HCT116 (cell line): ENCODE results near the gene CENPB. TPM values are rescaled to one million over a fixed set of nuclear protein-coding genes. Genes with fewer than 3 reads are reported as not detected.
A peak's percentile ranks its signal among the peaks of the same experiment; 100 is the strongest.

Experiments
- ATAC-seq: fragments of 200-7000 bp; cut with Tn5 transposase; 2 replicates; pipeline ENCODE4 v1.9.1; 2020; ENCODE audit warnings: mild to moderate bottlenecking, moderate library complexity
- BruUV-seq: library from RNA; stranded (reverse); fragments of 400-500 nt; replicated peaks from 2 replicates; lab custom pipeline; 2021; lab: Mats Ljungman, UMichigan
- CTCF ChIA-PET: fragments of 300-600 bp; sonication (Branson Sonifier 250); formaldehyde crosslinking; loops from one replicate; lab custom pipeline; 2021; ENCODE audit warnings: antibody characterized with exemption; lab: Charles Lee
- POLR2A ChIA-PET: fragments of 300-600, 350-600 bp; sonication (Branson Sonifier 250); formaldehyde crosslinking; loops from one replicate; lab custom pipeline; 2021; ENCODE audit warnings: antibody characterized with exemption; lab: Charles Lee
- RAD21 ChIA-PET, 2 experiments: fragments of 300-600 bp; sonication (Branson Sonifier 250); formaldehyde crosslinking; loops; one replicate each; lab custom pipeline; 2023; ENCODE audit warnings: low total read pairs in 2 of 2; ENCODE audit not compliant: uncharacterized antibody in 2 of 2, unreplicated experiment in 2 of 2, low non-redundant PET in 1 of 2; lab: Charles Lee
- DNase-seq: peaks from one replicate; pipeline ENCODE4 v3.0.0-alpha.2; 2010; ENCODE audit warnings: low read depth, low spot score
- H2AFZ ChIP-seq: fragments of 200-600 bp; shearing (Covaris generic), sonication (generic); 2 replicates; pipeline ENCODE4 v1.6.1; 2017; ENCODE audit warnings: low read depth, mixed run types, mixed read lengths, antibody characterized with exemption, low read length; ENCODE audit not compliant: poor library complexity, severe bottlenecking
- H3K27ac ChIP-seq: 2 replicates; pipeline ENCODE4 v1.5.1; 2012; ENCODE audit warnings: low read depth, low read length
- H3K27me3 ChIP-seq: fragments of 200-600 bp; sonication (generic); 2 replicates; pipeline ENCODE4 v1.6.1; 2016; ENCODE audit warnings: mixed run types, low read length, mixed read lengths; ENCODE audit not compliant: insufficient read depth
- H3K36me3 ChIP-seq, 2 experiments: fragments of 200-500 bp in 1 of 2; fragments of 200-600 bp in 1 of 2; sonication (Bioruptor generic) in 1 of 2; sonication (generic) in 1 of 2; 2 replicates each; pipeline versions ENCODE4 v1.5.1 to v1.6.1; 2014 to 2016; ENCODE audit warnings: low read length in 2 of 2, inconsistent platforms in 1 of 2, mixed read lengths in 1 of 2, mixed run types in 1 of 2; ENCODE audit not compliant: insufficient read depth in 2 of 2, control insufficient read depth in 1 of 2
- H3K4me1 ChIP-seq, 2 experiments: fragments of 200-600 bp in 1 of 2; sonication (generic) in 1 of 2; 2 replicates each; pipeline versions ENCODE4 v1.5.1 to v1.6.1; 2012 to 2017; ENCODE audit warnings: low read length in 2 of 2, inconsistent platforms in 1 of 2, mild to moderate bottlenecking in 1 of 2, mixed read lengths in 1 of 2, mixed run types in 1 of 2, moderate library complexity in 1 of 2; ENCODE audit not compliant: insufficient read depth in 2 of 2, control insufficient read depth in 1 of 2
- H3K4me2 ChIP-seq: fragments of 200-600 bp; sonication (generic); 2 replicates; pipeline ENCODE4 v1.6.1; 2017; ENCODE audit warnings: mixed run types, low read length, mixed read lengths
- H3K4me3 ChIP-seq, 2 experiments: fragments of 200-600 bp in 1 of 2; sonication (generic) in 1 of 2; replicated peaks in 1 of 2; 2 replicates each; pipeline ENCODE4 v1.5.1; 2011 to 2016; ENCODE audit warnings: low read length in 2 of 2, control low read depth in 1 of 2, low read depth in 1 of 2, mild to moderate bottlenecking in 1 of 2, mixed read lengths in 1 of 2, mixed run types in 1 of 2
- H3K79me2 ChIP-seq: fragments of 200-600 bp; sonication (generic); 2 replicates; pipeline ENCODE4 v1.6.1; 2017; ENCODE audit warnings: mild to moderate bottlenecking, mixed run types, low read length, moderate library complexity, mixed read lengths; ENCODE audit not compliant: insufficient read depth
- H3K9ac ChIP-seq: fragments of 200-600 bp; sonication (generic); 2 replicates; pipeline ENCODE4 v1.6.1; 2016; ENCODE audit warnings: low read length, mixed read lengths
- H3K9me2 ChIP-seq: fragments of 200-600 bp; sonication (generic), shearing (Covaris generic); 2 replicates; pipeline ENCODE4 v1.6.1; 2017; ENCODE audit warnings: mixed run types, mild to moderate bottlenecking, moderate library complexity; ENCODE audit not compliant: insufficient read depth
- H3K9me3 ChIP-seq, 2 experiments: fragments of 200-500 bp in 1 of 2; fragments of 200-600 bp in 1 of 2; sonication (Bioruptor generic) in 1 of 2; sonication (generic) in 1 of 2; 2 replicates each; pipeline ENCODE4 v1.6.1; 2014 to 2017; ENCODE audit warnings: low read length in 2 of 2, mixed read lengths in 2 of 2, inconsistent platforms in 1 of 2, low read depth in 1 of 2, mild to moderate bottlenecking in 1 of 2, mixed run types in 1 of 2, moderate library complexity in 1 of 2; ENCODE audit not compliant: control insufficient read depth in 1 of 2, insufficient read depth in 1 of 2
- H4K20me1 ChIP-seq: fragments of 200-600 bp; sonication (generic), shearing (Covaris generic); 2 replicates; pipeline ENCODE4 v1.6.1; 2017; ENCODE audit warnings: mixed run types, mild to moderate bottlenecking, moderate library complexity; ENCODE audit not compliant: insufficient read depth
- EZH2phosphoT487 ChIP-seq: fragments of 200-600 bp; IDR thresholded peaks from 2 replicates; pipeline ENCODE4 v1.6.1; 2018; ENCODE audit warnings: antibody characterized with exemption, borderline replicate concordance
- FOSL1 ChIP-seq: IDR thresholded peaks from 2 replicates; pipeline ENCODE4 v1.6.1; 2012; ENCODE audit warnings: low read depth
- POLR2A ChIP-seq: IDR thresholded peaks from 2 replicates; pipeline ENCODE4 v1.7.0; 2011; ENCODE audit warnings: borderline replicate concordance; ENCODE audit not compliant: insufficient read depth, insufficient read length; ENCODE audit errors: extremely low read depth
- POLR2AphosphoS5 ChIP-seq: IDR thresholded peaks from 2 replicates; pipeline ENCODE4 v1.6.1; 2011; ENCODE audit warnings: mild to moderate bottlenecking, low read depth, low read length, moderate library complexity
- SIN3A ChIP-seq: IDR thresholded peaks from 2 replicates; pipeline ENCODE4 v1.6.1; 2012; ENCODE audit warnings: low read depth
- SP1 ChIP-seq: IDR thresholded peaks from 2 replicates; pipeline ENCODE4 v1.6.1; 2012; ENCODE audit warnings: low read depth
- SRF ChIP-seq: IDR thresholded peaks from 2 replicates; pipeline ENCODE4 v1.6.1; 2012; ENCODE audit warnings: low read depth
- TCF7L2 ChIP-seq: IDR thresholded peaks from 2 replicates; pipeline ENCODE4 v1.7.0; 2011; ENCODE audit warnings: borderline replicate concordance, inconsistent platforms; ENCODE audit not compliant: insufficient read depth, insufficient read length; ENCODE audit errors: extremely low read depth
- YY1 ChIP-seq: IDR thresholded peaks from 2 replicates; pipeline ENCODE4 v1.6.1; 2011; ENCODE audit warnings: low read length, low read depth, moderate library complexity, mild to moderate bottlenecking; ENCODE audit not compliant: insufficient replicate concordance; ENCODE audit errors: extremely low read depth
- ZFX ChIP-seq: fragments of 450-650 bp; IDR thresholded peaks from 2 replicates; pipeline ENCODE4 v1.6.1; 2017
- ZNF274 ChIP-seq: fragments of 200-500 bp; sonication (Bioruptor generic); IDR thresholded peaks from 2 replicates; pipeline ENCODE4 v1.6.1; 2014; ENCODE audit warnings: mild to moderate bottlenecking, low read depth, low read length, inconsistent platforms
- intact Hi-C: fragments of 100-400 bp; cut with micrococcal nuclease; formaldehyde crosslinking; loops from 2 replicates; pipeline ENCODE4 v1.10.0; 2022
- total RNA-seq: library from RNA; stranded (reverse); gene quantifications from one replicate; pipeline ENCODE4 v1.2.1, GENCODE V29; 2021; ENCODE audit not compliant: unreplicated experiment
- TF ChIP-seq, protein P1 (sequence below), 3 experiments: fragments of 200-600 bp in 1 of 3; sonication (generic) in 1 of 3; IDR thresholded peaks in 2 of 3; conservative IDR thresholded peaks in 1 of 3; 2 replicates each; pipeline ENCODE4 v1.5.1; 2012 to 2017; ENCODE audit warnings: low read depth in 2 of 3, low read length in 2 of 3, antibody characterized with exemption in 1 of 3, borderline replicate concordance in 1 of 3, control low read depth in 1 of 3, mild to moderate bottlenecking in 1 of 3, mixed read lengths in 1 of 3, mixed run types in 1 of 3, moderate library complexity in 1 of 3; ENCODE audit not compliant: insufficient read depth in 1 of 3
- TF ChIP-seq, protein P2 (sequence below): IDR thresholded peaks from 2 replicates; pipeline ENCODE4 v1.6.1; 2012
- TF ChIP-seq, protein P3 (sequence below): IDR thresholded peaks from 2 replicates; pipeline ENCODE4 v1.6.1; 2012
- TF ChIP-seq, protein P4 (sequence below): IDR thresholded peaks from 2 replicates; pipeline ENCODE4 v1.6.1; 2012; ENCODE audit warnings: low read depth

The CENPB gene
- total RNA-seq, 1 experiment from 2014 or later: 67.2 TPM

DNA sequence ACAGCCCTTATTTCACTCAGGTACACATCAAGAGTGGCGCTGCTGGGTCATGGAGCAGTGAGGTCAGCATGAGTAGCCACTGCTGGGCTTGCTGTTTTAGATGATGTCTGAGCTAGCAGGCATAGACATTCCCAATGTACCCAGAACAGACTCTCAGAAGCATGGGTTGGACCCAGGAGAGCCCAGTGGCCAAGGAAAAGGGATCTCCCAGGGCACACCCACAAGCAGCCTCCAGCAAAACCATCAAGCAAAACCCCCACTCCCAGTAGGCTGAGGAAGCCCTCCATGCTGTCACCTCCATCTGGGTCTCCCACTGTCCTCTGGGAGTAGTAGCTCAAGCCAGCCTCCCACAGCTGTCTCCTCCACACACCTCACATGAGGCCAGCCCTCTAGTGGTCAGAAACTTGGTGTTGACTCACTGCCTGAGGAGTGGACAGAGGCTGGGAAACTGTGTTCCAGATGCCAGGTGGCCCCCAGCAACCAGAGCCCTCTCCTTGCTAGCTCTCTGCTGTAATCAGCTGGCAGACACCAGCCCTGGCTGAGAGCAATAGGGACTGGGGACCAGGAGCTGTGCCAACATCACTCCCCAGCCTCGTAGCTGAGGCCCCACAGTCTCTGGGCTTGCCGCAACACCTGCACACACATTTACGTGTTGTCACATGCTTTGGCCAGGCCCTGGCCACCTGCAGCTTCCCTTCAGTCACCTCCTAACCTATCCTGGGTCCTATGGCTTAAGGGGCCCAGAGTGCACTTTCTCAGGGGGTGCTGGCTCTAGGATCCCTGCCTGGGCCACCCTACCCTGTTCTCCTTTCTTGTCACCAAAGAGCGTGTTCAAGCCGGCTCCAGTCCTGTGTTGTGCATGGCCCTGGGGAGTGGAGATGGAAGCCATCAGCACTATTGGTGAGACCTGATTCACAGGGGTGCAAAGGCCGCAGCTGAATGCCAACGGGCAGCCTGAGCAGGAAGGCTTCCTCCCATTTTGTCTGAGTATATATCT is 31.9 kb upstream of the CENPB start:
- no peak overlapping the region for H2AFZ ChIP-seq
- RAD21 ChIA-PET: interaction anchor here (0.6 to 2.1 kb wide), 9 partner anchors 22 to 206 kb away, joined by 3 to 10 read pairs (median 6); partner anchors contain the start of genes CENPB (in 2 of the 2) and CDC25B (in 1 of the 2)
- no peaks in the 10 kb centered on the region for H4K20me1 ChIP-seq
- POLR2A ChIA-PET: interaction anchor here (0.6 to 3.8 kb wide), 6 partner anchors 21 to 586 kb away, joined by 3 to 16 read pairs (median 4); partner anchors contain the start of genes CDC25B, CENPB and SPEF1
- TF ChIP-seq SIN3A (no peak), ZNF274 (no peak), TCF7L2 (no peak), POLR2AphosphoS5 (peak; percentile 41; the same call in 1 of the 2 replicates), SRF (no peak), YY1 (peak; percentile 41), FOSL1 (no peak), POLR2A (no peak), EZH2phosphoT487 (no peak), SP1 (no peak), ZFX (no peak)
- TF ChIP-seq, protein P1, sequence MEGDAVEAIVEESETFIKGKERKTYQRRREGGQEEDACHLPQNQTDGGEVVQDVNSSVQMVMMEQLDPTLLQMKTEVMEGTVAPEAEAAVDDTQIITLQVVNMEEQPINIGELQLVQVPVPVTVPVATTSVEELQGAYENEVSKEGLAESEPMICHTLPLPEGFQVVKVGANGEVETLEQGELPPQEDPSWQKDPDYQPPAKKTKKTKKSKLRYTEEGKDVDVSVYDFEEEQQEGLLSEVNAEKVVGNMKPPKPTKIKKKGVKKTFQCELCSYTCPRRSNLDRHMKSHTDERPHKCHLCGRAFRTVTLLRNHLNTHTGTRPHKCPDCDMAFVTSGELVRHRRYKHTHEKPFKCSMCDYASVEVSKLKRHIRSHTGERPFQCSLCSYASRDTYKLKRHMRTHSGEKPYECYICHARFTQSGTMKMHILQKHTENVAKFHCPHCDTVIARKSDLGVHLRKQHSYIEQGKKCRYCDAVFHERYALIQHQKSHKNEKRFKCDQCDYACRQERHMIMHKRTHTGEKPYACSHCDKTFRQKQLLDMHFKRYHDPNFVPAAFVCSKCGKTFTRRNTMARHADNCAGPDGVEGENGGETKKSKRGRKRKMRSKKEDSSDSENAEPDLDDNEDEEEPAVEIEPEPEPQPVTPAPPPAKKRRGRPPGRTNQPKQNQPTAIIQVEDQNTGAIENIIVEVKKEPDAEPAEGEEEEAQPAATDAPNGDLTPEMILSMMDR (IDR thresholded peaks at IDR 0.05 in 2 of 3, conservative IDR thresholded peaks at IDR 0.05 in 1 of 3; ENCODE audit: borderline replicate concordance in 1 of 3, insufficient read depth in 1 of 3, low read depth in 2 of 3, low read length in 2 of 3): peak in 2 of 3 experiments; percentile 80 to 85; a peak in 4 of 6 replicates
- TF ChIP-seq, protein P2, sequence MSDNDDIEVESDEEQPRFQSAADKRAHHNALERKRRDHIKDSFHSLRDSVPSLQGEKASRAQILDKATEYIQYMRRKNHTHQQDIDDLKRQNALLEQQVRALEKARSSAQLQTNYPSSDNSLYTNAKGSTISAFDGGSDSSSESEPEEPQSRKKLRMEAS: no peak
- TF ChIP-seq, protein P3, sequence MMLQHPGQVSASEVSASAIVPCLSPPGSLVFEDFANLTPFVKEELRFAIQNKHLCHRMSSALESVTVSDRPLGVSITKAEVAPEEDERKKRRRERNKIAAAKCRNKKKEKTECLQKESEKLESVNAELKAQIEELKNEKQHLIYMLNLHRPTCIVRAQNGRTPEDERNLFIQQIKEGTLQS: no peak
- TF ChIP-seq, protein P4, sequence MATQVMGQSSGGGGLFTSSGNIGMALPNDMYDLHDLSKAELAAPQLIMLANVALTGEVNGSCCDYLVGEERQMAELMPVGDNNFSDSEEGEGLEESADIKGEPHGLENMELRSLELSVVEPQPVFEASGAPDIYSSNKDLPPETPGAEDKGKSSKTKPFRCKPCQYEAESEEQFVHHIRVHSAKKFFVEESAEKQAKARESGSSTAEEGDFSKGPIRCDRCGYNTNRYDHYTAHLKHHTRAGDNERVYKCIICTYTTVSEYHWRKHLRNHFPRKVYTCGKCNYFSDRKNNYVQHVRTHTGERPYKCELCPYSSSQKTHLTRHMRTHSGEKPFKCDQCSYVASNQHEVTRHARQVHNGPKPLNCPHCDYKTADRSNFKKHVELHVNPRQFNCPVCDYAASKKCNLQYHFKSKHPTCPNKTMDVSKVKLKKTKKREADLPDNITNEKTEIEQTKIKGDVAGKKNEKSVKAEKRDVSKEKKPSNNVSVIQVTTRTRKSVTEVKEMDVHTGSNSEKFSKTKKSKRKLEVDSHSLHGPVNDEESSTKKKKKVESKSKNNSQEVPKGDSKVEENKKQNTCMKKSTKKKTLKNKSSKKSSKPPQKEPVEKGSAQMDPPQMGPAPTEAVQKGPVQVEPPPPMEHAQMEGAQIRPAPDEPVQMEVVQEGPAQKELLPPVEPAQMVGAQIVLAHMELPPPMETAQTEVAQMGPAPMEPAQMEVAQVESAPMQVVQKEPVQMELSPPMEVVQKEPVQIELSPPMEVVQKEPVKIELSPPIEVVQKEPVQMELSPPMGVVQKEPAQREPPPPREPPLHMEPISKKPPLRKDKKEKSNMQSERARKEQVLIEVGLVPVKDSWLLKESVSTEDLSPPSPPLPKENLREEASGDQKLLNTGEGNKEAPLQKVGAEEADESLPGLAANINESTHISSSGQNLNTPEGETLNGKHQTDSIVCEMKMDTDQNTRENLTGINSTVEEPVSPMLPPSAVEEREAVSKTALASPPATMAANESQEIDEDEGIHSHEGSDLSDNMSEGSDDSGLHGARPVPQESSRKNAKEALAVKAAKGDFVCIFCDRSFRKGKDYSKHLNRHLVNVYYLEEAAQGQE: no peak
- TF ChIP-seq, all 23 proteins: peak for 3
- Histone ChIP-seq H3K4me3 (no peak overlapping the region), H3K4me1 (peaks cover 40 to 61% of the 10 kb centered on the region in 2 experiments), H3K79me2 (peaks cover 5% of the 10 kb centered on the region), H3K4me2 (peak overlapping the region; percentile 46), H3K36me3 (peaks cover under 1 to 4% of the 10 kb centered on the region in 2 experiments; a peak in 1 of 4 replicates), H3K27me3 (no peaks in the 10 kb centered on the region), H3K27ac (peak overlapping the region; percentile 60), H3K9me2 (no peaks in the 10 kb centered on the region), H3K9ac (peak overlapping the region; percentile 81), H3K9me3 (no peaks in the 10 kb centered on the region)
- intact Hi-C loops: loop anchor here (1.0 kb wide), 1 partner anchor 30 kb away; no protein-coding TSS in a partner anchor
- BruUV-seq: no TSS peak
- CTCF ChIA-PET: interaction anchor here (0.6 to 3.5 kb wide), 19 partner anchors 14 to 272 kb away, joined by 3 to 19 read pairs (median 4); partner anchors contain the start of genes ADISSP, CDC25B, CENPB and SPEF1
- peak; percentile 68 for ATAC-seq
- DNase-seq: peak; percentile 71
